Suprapubic skin (tissue), 4 donors: ENCODE data around the gene KCTD1.

Experiments used
- EP300 ChIP-seq: sonication (generic); formaldehyde crosslinking; IDR thresholded peaks from one replicate; pipeline ENCODE4 v1.6.1; 2017; ENCODE audit warnings: antibody characterized with exemption
- POLR2A ChIP-seq, 2 donors: fragments of 450-650 bp; IDR thresholded peaks; one replicate each; pipeline ENCODE4 v1.6.1; 2017; ENCODE audit warnings: antibody characterized with exemption in 2 of 2, mild to moderate bottlenecking in 2 of 2, moderate library complexity in 2 of 2
- POLR2AphosphoS5 ChIP-seq, 3 donors: sonication (generic); formaldehyde crosslinking; IDR thresholded peaks; one replicate each; pipeline ENCODE4 v1.6.1; 2017; ENCODE audit warnings: antibody characterized with exemption in 3 of 3
- TF ChIP-seq, protein P1 (sequence below), 2 donors: fragments of 200-600 bp in 1 of 2; fragments of 450-650 bp in 1 of 2; sonication (generic) in 1 of 2; IDR thresholded peaks; one replicate each; pipeline ENCODE4 v1.5.1; 2016 to 2019; ENCODE audit warnings: antibody characterized with exemption in 2 of 2, mild to moderate bottlenecking in 1 of 2, moderate library complexity in 1 of 2

DNA sequence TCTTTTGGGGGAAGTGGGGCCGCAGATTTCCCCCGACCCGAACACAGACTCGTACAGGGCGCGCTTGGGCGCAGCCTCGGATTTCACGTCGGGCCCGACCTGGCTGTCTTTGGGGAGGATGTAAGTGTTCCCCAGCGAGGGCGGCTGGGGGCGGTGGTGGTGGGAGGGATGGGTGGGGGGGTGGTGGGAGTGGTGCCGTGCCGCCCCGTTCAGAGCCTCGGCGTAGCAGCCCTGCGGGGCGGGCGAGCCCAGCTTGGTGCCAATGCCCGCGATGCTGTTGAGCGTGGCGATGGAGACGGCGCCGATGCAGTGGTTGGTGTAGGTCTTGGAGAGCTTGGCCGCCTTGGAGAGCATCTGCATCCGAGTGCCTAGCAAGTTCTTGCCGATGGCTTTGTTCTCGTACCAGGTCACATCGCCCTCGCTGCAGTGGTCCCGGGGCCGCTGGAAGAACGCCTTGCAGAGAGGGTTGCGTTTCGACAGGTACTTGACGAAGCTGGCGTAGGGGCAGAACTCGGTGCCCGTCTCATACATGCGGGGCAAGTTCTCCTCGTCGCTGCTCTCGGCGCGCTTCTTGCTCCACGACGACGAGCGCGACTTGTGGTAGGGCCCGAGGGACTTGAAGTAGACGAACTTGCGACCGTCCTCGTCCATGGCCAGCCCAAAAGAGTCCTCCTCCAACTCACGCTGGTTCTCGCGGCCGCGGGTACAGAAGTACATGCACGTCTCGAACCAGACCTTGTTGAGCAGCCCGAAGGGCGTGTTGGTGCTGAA lies 1.3 kb downstream of the KCTD1 start:
- TF ChIP-seq POLR2A (IDR thresholded peaks at IDR 0.05) (no peak), POLR2AphosphoS5 (IDR thresholded peaks at IDR 0.05) (no peak), EP300 (no peak)
- TF ChIP-seq, protein P1, sequence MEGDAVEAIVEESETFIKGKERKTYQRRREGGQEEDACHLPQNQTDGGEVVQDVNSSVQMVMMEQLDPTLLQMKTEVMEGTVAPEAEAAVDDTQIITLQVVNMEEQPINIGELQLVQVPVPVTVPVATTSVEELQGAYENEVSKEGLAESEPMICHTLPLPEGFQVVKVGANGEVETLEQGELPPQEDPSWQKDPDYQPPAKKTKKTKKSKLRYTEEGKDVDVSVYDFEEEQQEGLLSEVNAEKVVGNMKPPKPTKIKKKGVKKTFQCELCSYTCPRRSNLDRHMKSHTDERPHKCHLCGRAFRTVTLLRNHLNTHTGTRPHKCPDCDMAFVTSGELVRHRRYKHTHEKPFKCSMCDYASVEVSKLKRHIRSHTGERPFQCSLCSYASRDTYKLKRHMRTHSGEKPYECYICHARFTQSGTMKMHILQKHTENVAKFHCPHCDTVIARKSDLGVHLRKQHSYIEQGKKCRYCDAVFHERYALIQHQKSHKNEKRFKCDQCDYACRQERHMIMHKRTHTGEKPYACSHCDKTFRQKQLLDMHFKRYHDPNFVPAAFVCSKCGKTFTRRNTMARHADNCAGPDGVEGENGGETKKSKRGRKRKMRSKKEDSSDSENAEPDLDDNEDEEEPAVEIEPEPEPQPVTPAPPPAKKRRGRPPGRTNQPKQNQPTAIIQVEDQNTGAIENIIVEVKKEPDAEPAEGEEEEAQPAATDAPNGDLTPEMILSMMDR (IDR thresholded peaks at IDR 0.05): no peak
